Measurements from ENCODE around the gene GRK5.

DNA sequence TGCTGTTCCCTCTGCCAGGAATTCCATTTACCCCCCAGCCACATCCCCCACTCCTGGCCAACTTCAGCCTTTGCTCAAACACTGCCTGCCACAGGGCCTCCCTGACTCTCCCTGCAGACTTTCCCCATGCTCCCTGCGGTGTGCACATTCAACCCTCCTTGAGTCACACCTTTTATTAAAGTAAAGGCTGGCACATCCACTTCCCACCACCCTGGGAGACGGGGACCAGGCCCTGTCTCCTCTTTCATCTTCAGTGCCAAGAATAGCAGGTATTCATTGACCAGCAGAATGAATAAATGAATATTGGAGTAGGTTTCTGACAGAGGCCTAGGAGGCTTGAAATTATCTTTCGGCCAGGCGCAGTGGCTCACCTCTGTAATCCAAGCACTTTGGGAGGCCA lies 91.4 kb downstream of the GRK5 start:
- no peak for TF ChIP-seq POLR2A (IDR thresholded peaks at IDR 0.05)
- TF ChIP-seq, protein P1, sequence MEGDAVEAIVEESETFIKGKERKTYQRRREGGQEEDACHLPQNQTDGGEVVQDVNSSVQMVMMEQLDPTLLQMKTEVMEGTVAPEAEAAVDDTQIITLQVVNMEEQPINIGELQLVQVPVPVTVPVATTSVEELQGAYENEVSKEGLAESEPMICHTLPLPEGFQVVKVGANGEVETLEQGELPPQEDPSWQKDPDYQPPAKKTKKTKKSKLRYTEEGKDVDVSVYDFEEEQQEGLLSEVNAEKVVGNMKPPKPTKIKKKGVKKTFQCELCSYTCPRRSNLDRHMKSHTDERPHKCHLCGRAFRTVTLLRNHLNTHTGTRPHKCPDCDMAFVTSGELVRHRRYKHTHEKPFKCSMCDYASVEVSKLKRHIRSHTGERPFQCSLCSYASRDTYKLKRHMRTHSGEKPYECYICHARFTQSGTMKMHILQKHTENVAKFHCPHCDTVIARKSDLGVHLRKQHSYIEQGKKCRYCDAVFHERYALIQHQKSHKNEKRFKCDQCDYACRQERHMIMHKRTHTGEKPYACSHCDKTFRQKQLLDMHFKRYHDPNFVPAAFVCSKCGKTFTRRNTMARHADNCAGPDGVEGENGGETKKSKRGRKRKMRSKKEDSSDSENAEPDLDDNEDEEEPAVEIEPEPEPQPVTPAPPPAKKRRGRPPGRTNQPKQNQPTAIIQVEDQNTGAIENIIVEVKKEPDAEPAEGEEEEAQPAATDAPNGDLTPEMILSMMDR (IDR thresholded peaks at IDR 0.05) = no peak

Data from lower leg skin (tissue), 3 donors.